Measurements from ENCODE around the gene PNMT. TPM values are rescaled to one million over a fixed set of nuclear protein-coding genes. Genes with fewer than 3 reads are reported as not detected.

PNMT gene
- total and polyA plus RNA-seq, 8 donors = 0.45 to 16.6 (median 7.1) TPM; not detected in 2

GRCh38 chr17:39648616-39649366 is 19.5 kb upstream of the PNMT start:
- Histone ChIP-seq H3K27me3 (no peaks in the 10 kb centered on the region), H3K27ac (no peak overlapping the region), H3K36me3 (peaks cover 0 to 6% (median 2%) of the 10 kb centered on the region in 4 donors), H3K4me3 (no peak overlapping the region), H3K9me3 (no peaks in the 10 kb centered on the region), H3K4me1 (peaks cover 18 to 54% (median 33%) of the 10 kb centered on the region in 4 donors)
- intact Hi-C loops (cut with DNase I; ENCODE audit: low total_unique reads) = no loop called here
- no peak for TF ChIP-seq POLR2AphosphoS5 (IDR thresholded peaks at IDR 0.05)
- no peak for TF ChIP-seq POLR2A (IDR thresholded peaks at IDR 0.05)
- no peak for TF ChIP-seq EP300 (IDR thresholded peaks at IDR 0.05)
- no peak for TF ChIP-seq CTCF (IDR thresholded peaks at IDR 0.05)
- WGBS, 5 donors = 77 to 86% (median 81%) methylated on average over 15 of the region's 15 CpGs
- no peak for DNase-seq

- 89 to 96% (median 91%) methylated on average over 11 of the region's 11 CpGs for WGBS, 5 donors
- no peak for TF ChIP-seq CTCF (IDR thresholded peaks at IDR 0.05)
Observed at GRCh38 chr17:39650121-39650579, 18.1 kb upstream of the PNMT start.

GRCh38 chr17:39651923-39652586 is 16.2 kb upstream of the PNMT start:
- peaks cover 18 to 46% (median 26%) of the 10 kb centered on the region in 4 donors for H3K4me1 ChIP-seq
- peaks cover 0 to 36% (median 28%) of the 10 kb centered on the region in 4 donors for H3K36me3 ChIP-seq
- peak overlapping the region; percentile 9 to 52 (median 35) for H3K27ac ChIP-seq
- no peaks in the 10 kb centered on the region for H3K9me3 ChIP-seq
- H3K4me3 ChIP-seq = no peak overlapping the region
- intact Hi-C loops (cut with DNase I; ENCODE audit: low total_unique reads) = no loop called here
- H3K27me3 ChIP-seq = no peaks in the 10 kb centered on the region
- WGBS, 5 donors = 34 to 62% (median 40%) methylated on average over 7 to 8 of the region's 8 CpGs
- no peak for TF ChIP-seq POLR2AphosphoS5 (IDR thresholded peaks at IDR 0.05)
- no peak for TF ChIP-seq POLR2A (IDR thresholded peaks at IDR 0.05)
- no peak for TF ChIP-seq EP300 (IDR thresholded peaks at IDR 0.05)
- TF ChIP-seq CTCF (IDR thresholded peaks at IDR 0.05) = no peak
- DNase-seq = no peak

More at GRCh38 chr17:39650121-39650579, 18.1 kb upstream of the PNMT start:
- Histone ChIP-seq H3K36me3 (peaks cover 0 to 17% (median 13%) of the 10 kb centered on the region in 4 donors), H3K27ac (no peak overlapping the region), H3K4me1 (peaks cover 18 to 47% (median 26%) of the 10 kb centered on the region in 4 donors), H3K4me3 (no peak overlapping the region), H3K27me3 (no peaks in the 10 kb centered on the region), H3K9me3 (no peaks in the 10 kb centered on the region)
- DNase-seq = no peak
- intact Hi-C loops (cut with DNase I; ENCODE audit: low total_unique reads) = no loop called here

- peak overlapping the region; percentile 5 to 52 (median 35) for H3K27ac ChIP-seq
- no peaks in the 10 kb centered on the region for H3K9me3 ChIP-seq
- no peak overlapping the region for H3K4me3 ChIP-seq
- no peaks in the 10 kb centered on the region for H3K27me3 ChIP-seq
- H3K36me3 ChIP-seq = peaks cover 0 to 43% (median 34%) of the 10 kb centered on the region in 4 donors
- TF ChIP-seq CTCF (IDR thresholded peaks at IDR 0.05) (no peak), POLR2AphosphoS5 (IDR thresholded peaks at IDR 0.05) (no peak), POLR2A (IDR thresholded peaks at IDR 0.05) (no peak), EP300 (IDR thresholded peaks at IDR 0.05) (no peak)
- 42 to 59% (median 46%) methylated on average over 7 of the region's 7 CpGs for WGBS, 5 donors
- intact Hi-C loops (cut with DNase I; ENCODE audit: low total_unique reads) = no loop called here
- peaks cover 18 to 46% (median 26%) of the 10 kb centered on the region in 4 donors for H3K4me1 ChIP-seq
- peak in 1 of 2 donors; percentile 62 for DNase-seq
Observed at GRCh38 chr17:39652587-39653315, 15.5 kb upstream of the PNMT start.

All from stomach (tissue), 9 donors.